Measurements from ENCODE around the gene IRF2.
A peak's percentile ranks its signal among the peaks of the same experiment; 100 is the strongest.

The IRF2 gene

DNA sequence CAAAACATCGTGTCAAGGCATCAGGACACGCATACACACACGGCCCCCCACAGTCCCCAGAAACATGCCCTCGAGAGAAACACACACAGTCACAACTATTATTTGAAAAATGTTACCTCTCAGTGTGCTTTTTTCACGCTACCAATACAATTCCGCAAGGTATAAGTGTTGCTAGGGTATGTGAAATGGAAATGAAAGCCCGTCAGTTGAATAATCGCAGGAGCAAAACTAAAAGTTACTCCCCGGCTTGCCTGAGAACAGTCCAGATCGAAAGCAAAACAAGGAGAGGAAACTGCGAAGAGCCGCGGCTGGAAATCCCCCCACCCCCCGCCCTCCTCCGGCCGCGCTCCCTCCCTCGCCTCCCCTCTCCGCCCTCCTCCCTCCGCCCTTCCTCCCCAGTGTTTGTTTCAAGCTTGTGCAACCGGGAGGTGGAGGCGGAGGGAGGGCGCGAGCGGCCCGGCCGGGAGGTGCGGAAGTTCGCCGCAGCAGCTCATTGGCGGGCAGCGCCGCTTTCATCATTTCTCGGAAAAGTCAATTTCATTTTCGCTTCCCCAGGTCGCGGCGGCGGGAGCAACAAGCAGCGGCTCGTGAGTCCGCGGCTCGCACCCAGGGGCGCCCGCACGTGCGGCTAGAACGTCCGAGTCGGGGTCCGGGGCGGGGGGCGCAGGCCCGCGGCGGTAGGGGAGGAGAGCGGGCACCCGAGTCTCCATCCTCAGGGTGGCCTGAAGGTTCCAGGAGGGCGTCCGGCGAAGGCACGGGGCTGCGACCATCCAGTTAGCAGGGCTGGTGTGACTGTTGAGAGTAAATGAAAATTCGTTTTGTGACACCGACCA, at the start of gene IRF2:
Gene IRF2 (minus strand): TSS at position 288 of the 833 bp plus-strand sequence. CDS start 45,486 bp downstream, outside the sequence.
- DNase-seq, result peak; percentile 98

DNA sequence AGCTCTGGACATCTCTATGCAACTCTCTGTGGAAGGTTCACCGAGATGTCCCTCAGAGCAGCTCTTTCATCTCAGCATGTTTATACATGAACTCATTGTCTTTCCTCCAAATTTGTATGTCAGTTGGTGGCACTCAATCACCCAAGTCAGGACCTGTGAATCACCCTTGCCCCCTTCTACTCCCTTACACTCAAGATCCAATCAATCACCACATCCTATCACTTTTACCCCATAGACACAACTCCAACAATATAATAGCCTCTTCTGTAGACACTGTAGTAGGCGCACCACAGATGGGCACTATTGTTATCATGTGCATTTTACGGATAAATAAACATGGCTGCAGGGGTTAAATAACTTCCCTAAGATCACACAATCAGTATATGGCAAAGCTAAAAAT, 41.3 kb upstream of the IRF2 start:
- no peak for DNase-seq

DNA sequence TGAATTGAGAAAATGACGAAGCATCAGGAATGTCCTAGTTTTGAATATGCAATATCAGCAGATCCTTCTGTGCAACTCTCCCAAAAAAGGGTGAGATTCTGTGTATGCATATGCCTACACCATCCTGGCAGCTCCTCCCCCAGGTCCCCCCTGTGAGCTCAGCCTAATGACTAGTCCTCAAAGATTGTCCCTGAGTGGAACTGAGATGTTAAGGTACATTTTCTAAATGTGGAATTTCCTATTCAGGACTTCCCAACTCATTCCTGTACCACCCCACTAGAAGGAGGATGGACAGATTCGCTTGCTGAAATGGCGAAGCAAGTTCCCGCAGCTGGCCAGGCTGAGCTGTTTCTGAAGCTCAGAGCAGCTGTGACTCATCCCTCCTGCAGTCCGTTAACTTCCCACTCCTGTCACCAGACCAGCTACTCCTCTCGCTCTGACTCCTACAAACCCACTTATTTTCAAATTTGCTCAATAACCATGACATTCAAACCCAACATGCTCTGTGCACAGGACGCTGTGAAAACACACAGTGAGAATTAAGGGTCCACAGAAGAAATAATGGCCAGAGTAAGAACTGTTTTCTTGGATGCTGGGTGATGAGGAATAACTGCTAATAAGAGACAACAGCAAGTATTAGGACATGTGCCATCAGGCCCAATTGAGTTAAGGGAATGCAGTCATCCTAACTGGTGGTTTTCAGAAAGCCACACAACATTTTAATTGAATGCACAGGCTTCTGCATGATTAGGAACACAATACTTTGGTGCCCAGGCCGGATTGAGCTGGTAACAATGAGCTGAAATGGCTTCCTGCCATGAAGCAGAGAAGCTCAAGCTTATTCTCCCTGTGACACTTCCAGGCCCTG, 40.0 kb upstream of the IRF2 start:
- DNase-seq, result peak; percentile 83

DNA sequence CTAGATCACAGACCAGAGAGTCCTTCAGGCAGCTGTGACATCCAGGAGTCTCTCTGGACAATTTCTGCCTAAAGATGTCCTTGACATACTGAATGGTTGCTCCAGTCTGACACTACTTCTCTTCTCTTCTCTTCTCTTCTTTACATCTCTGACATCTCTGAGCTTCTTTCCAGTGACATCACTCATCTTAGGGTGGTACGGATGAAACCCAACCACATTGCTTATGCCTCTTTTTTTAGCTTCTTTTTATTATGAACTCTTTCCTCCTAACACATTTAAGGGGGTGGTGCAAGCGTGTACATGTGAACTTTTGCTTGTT, 39.4 kb upstream of the IRF2 start:
- DNase-seq, result no peak

DNA sequence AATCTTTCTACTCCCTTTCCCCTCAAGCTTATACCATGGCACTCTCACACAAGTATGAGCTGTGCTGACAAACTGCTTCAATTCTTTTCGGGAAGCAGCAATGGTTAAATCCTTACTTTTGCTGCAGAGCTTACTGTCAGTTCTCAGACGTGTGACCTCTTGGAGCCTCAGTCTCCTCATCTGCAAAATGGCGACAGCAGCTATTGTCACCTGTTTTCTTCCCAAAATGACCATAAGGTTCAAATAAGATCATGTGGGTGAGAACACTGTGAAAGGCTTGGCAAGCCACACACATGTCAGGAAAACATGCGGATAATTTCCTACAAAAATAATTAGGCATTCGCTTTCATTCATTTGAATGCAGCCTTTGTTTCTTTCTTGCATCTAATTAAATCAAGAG, 36.8 kb upstream of the IRF2 start:
- DNase-seq, result no peak

DNA sequence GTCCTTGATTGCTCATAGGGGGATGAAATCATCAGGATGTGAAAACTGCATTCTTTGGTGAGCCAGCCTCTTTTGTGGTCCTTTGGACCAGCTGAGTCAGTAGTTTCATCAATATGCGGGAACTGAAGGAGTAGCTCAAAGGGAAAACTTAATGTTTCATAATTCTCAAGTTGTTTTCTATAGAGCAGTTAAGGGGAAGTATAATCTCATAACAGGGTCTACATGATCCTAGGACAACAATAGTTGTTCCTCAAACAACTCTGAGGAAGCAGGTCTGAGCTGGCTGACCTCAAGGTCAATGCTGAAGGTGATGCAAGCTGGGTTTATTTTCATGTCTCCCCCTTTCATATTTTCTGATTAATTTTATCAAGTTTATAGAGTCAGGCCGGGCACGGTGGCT, 36.1 kb upstream of the IRF2 start:
- no peak for DNase-seq

DNA sequence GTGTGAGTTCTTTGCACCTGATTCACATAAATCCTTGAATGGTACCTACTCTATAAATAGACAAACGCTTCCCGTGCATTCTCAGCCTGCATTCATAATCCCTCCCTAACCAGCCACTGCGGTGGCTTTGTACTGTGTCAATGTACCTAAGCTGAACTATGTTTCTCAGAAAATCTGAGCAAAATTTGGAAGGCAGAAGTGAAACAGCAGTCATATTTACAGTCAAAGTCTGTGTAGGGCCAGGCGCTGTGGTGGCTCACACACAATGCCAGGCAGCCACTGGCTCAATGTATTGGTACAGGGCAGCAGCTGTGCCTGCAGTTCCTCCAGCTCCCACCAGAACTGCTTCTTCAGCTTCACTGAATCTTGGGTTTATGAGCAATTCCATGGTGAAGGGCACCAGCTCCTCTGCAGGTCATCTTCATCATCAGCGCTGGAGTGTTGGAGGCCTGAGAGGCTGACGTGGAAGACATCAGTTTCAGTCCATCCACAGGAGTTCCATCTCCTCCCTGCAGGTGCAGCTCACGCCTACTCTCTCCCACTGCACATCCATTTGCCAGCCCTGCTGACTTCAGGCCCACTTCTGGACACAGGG, 32.3 kb upstream of the IRF2 start:
- no peak for DNase-seq

DNA sequence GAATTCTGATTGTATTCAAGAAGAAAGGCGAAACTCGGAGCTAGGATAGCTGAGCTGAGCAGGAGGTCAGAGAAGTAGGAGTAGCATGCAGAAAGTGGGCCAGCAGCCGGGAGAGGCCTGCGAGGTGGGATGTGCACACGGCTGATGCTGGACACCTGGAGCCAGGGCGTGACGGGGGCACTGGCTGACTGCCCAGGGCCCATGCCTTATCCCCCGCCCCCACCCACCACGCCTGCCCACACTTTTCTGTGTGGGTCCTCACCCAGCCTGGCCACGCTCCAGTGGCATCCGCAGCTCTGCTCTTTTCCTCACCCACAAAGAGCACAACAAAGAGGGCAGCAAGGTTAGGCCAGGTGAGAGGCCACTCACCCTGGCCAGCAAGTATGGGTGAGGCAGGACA, 30.0 kb upstream of the IRF2 start:
- DNase-seq, result no peak

DNA sequence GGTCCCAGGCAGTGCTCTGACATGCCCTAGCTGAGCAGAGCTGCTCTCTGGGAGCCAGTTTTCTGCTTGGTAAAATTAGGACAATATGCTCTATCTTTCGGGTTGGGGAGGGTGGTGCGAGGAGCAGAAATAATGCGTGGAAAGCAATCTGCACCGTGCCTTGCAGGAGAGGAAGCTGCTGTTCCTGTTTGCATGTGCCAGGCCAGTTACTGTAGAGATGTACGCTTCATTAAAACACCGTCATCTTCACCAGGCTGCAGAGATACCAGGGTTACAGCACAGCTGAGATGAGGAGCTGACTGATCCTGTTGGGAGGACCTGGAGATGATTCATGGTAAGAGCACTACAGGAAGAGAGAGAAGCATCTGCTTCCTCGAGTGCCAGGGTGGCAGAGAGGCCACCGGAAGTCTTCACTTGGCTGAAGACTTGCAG, 29.5 kb upstream of the IRF2 start:
- DNase-seq, result no peak

DNA sequence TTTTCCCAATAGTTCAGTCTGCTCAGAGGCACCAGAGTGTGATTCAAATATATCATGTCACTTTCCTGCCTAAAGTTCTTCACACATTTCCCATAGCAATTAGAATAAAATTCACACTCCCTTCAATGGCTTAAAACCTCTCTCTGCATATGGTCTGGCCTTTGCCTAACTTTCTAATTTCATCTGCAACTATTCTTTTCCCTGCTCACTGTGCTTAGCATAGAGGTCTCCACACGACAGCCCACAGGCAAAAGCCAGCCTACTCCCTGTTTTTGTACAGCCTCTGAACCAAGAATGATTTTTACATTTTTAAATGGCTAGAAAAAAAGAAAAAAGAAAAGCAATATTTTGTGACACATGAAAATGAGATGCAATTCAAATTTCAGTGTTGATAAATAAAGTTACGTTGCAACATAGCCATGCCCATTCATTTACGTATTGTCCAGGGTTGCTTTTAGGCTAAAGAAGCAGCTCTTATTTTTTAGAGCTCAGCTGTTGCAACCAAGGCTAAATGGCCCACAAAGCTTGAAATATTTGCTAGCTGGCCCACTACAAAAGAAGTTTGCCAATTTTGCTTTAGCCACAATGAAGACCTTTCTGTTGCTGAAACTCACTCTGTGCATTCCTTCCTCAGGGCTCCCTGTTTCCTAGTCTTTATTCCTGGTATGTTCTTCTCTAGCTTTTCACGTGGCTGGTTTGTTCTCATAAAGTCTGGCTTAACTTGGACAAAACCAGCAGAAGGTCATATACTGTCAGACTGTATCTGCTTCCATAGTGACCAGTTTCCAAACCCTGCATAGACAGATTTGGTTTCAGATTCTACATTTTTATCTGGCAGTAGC, 26.6 kb upstream of the IRF2 start:
- DNase-seq, result no peak

DNA sequence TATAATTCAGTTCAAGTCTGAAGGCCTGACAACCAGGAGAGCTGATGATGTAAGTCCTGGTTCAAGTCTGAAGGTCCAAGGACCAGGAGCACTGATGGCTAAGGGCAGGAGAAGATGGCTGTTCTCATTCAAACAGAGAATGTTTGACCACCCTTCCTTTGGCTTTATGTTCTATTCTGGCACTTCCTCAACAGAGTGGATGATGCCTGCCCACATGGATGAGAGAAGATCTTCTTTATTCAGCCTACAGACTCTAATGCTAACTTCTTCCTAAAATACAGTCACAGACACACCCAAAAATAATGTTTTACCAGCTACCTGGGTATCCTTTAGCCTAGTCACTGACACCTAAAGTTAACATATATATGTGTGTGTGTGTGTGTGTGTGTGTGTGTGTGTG, 25.6 kb upstream of the IRF2 start:
- no peak for DNase-seq

DNA sequence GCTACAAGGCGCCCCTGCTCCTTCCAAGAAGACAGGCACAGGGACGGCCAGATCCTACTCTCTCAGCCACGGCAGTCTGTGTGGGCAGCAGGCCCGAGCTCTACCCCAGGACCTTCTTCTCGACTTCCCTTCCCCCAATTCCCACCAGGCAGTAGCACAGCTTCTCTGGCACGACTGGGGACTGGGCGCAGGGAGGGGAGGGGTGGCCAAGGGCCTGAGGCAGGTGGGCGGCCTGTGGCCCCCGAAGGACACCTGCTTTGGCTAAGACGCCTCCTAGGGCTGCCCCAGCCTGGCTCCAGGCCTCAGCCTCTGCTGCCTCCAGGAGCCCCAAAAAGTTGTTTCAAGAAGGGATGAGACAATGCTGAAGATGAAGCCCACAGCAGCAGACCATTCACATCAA, 24.2 kb upstream of the IRF2 start:
- DNase-seq, result no peak

DNA sequence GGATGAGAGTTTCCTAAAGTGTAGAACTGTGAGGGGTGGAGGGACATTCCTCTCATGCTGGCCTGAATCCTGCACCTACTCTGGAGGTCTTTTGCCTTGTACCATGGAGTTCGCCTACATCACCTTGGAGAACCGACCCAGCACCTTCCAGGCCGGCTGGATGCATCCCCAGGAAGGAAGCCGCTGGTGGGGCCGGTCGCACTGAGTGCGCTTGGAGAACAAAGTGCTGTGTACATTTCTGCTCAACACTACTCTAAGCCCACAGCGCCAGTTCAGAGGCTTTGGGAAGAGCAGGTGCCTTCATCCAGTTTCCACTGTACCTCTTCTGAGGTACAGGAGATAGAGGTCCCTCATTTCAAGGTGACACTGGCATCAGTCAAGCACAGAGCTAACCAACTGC, 15.4 kb upstream of the IRF2 start:
- no peak for DNase-seq

DNA sequence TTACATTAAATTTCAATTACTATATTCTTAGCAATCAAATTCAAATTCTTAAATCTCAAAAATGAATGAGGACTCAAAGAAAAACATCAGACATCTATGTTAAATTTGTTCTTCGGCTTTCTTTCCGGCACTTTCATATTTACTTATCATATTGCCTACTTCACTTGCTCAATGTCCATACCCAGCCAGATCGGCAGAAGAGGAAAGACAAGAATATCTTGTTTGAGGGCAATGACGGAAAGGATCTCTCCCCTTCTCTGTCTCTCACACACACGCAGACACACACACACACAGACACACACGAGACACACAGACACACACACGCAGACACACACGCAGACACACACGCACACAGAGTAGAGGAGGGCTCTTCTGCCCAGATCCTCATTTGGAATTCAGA, 13.2 kb upstream of the IRF2 start:
- DNase-seq, result no peak

DNA sequence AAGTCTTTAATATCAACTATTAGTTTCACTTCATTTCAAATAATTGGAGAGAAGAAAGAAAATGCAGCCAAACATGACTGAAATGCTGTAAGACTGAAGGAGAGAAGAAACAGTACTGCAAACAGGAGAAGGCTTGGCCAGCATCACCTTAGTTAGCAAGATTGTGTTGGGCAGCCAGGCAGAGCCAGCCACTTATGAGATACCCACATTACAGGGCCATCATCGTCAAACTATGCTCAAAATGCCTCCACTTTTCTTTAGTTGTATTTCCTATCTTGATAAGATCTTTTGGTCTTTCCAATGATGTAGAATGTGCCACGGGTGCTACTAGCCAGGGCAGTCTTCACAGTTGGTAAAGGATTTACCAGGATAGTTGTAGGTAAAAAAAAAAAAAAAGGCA, 10.9 kb upstream of the IRF2 start:
- no peak for DNase-seq

DNA sequence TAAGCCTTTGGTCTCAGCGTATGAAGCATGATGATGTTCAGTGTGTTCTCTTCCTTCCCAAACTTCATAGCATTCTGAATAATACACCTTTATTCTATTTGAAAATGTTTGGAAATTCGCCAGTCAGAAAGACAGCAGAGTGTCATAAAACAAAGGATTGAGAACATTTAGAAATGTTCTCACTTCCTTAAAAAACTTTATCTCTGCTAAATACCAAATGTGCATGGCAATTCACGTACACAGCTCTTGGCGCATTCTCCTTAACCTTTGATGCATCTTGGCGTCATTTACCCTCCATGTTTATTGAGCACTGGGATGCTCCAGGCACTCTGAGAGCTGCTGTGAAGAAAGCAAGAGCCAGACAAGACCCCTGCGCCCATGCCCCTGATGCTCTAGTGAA, 7.2 kb upstream of the IRF2 start:
- no peak for DNase-seq

DNA sequence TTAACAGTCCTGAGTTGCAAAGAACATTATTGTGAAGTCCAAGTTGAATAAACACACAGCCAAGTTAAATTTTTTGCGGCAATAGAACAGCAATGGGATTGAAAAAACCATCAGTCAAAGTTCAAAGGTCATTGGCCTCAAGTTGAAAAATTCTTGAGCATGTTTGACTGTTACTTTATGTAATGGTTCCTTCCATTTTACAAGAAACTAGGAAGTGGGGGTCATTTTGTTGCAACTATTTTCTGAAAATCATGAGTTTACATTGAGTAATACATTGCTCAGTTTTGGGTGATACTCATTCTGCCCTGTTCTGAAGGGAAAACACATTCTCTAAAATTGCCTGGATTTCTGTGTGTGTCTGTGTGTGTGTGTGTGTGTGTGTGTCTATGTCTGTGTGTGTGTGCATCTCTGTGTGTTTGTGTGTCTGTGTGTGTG, 5.2 kb upstream of the IRF2 start:
- DNase-seq, result no peak

DNA sequence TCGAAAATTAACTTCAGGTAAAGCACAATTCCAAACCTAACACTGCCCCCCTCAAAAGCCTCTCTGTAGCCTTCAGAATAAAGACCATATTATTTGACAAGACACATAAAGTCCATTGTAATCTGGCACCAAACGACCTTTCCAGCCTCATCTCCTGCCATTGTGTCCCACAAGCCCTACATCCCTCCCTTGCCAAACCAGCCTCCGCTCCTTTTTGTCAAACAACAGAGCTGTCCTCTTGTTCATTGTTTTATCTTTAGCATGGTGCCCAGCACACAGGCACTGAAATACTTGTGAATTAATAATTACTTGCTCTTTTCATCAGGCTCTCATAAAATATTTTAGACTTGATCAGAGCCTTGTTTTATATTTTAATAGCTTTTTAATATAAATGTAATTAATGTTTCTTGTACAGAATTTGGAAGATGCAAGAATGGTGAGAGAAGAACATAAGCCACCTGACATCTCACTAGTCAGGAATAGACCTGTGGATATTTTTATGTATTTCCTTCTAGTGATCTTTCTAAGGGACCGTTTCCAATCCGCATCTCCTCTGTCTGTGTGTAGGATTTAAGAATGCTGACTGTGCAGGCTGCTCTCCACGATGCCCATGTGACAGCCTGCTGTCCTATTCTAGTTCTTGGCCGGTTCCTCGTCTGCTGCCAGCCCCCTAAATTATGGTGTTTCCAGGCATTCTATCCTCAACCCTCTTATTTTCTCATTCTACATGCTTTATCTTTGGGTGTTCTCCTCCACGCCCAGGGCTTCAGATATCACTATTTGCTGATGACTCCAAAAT, 3.0 kb upstream of the IRF2 start:
- no peak for DNase-seq

DNA sequence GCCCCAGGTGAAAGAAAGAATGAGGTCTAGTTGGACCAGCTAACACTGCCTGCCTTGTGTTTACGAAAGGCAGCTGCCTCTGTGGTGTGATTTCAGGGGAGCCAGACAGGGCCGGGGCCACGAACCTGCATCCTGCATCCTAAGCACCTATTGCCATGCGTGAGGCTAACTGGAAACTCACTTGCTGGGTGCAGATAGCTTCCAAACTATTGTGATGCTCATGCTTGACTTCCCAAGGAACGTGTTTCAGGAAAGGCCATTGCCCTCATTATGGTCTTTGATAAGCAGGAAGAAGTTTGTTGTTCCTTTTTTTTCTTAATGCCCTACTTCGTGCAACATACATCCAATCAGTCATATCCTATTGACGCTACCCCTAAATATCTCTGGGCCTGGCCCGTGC, 2.3 kb upstream of the IRF2 start:
- peak; percentile 71 for DNase-seq

DNA sequence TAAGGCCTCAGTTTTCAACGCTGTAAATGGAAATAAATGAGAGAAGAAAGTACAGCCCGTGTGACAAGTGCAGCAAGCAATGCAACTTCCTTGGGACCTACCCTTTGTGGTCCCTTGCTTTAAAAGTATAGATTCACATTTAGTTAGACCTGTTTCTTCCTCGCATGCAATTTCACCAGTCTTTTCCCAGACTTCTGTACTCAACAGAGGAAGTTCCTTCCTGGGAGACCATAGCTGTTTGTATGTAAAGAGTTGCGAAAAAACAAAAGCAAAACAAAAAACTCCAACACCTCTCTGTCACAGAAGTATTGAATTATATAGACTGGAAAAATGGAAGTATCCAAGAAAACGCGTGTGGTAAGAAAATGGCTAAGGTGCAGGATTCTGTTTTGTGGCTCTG, 1.1 kb upstream of the IRF2 start:
- no peak for DNase-seq

DNA sequence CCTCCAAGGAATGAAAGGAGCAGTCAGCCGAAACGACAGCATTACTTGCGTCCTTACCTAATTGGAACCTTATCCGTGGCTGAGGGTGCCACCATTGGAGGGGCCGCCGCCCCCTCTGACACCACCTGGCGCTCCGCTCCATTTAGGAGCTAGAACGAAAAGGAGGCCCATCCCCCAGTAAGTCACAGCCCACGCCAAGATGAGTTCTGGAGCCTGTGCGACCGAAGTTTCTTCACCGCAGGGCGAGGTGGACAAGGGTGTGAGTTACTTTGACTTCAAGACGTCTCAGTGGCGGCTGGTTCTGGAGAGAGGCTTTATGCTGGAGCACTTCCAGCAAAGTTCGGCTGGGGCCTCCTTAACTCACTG, 729 bp upstream of the IRF2 start:
- DNase-seq, result peak; percentile 85
